Measurements from ENCODE around the gene NCOA1. TPM values are rescaled to one million over a fixed set of nuclear protein-coding genes. Genes with fewer than 3 reads are reported as not detected.

The NCOA1 gene
- total and polyA plus RNA-seq, 10 of the 15 experiments (the other 5 are each of a cell fraction or from before 2014, with no cell fraction given), result 1.8 to 35.6 (median 6.1) TPM

GRCh38 chr2:24588294-24588693, 97.2 kb downstream of the NCOA1 start:
- ATAC-seq (no peak), FAIRE-seq (no peak), DNase-seq (ENCODE audit: low read depth, low spot score) (no peak)
- Histone ChIP-seq H4K20me1 (ENCODE audit: control insufficient read depth, insufficient read depth) (no peaks in the 10 kb centered on the region), H3K4me2 (ENCODE audit: control insufficient read depth, insufficient read depth) (no peak overlapping the region), H3K27me3 (replicated peaks in 1 of 2; ENCODE audit: control insufficient read depth in 2 of 2, insufficient read depth in 2 of 2, low read length in 1 of 2) (no peaks in the 10 kb centered on the region), H3K9me3 (replicated peaks; ENCODE audit: control insufficient read depth, insufficient read depth, low read length) (peaks cover 4% of the 10 kb centered on the region; the same call in 2 of the 3 replicates), H2AFZ (ENCODE audit: control insufficient read depth, low read depth, low read length) (no peak overlapping the region), H3K4me3 (no peak overlapping the region), H3K27ac (ENCODE audit: control insufficient read depth, insufficient read depth) (no peak overlapping the region), H3K4me1 (ENCODE audit: control insufficient read depth, insufficient read depth, low read length) (peaks cover 15% of the 10 kb centered on the region), H3K79me2 (ENCODE audit: control insufficient read depth, insufficient read depth, low read length) (peaks cover 4% of the 10 kb centered on the region), H3K36me3 (ENCODE audit: control insufficient read depth in 2 of 2, insufficient read depth in 2 of 2, low read length in 1 of 2) (no peaks in the 10 kb centered on the region; a peak in 1 of 4 replicates), H3K9ac (ENCODE audit: control insufficient read depth, insufficient read depth, low read length) (no peak overlapping the region)
- POLR2A ChIA-PET, result interaction anchor here (3.1 kb wide), 1 partner anchor 11 kb away, joined by 13 read pairs; no protein-coding TSS in a partner anchor
- SMC1A ChIA-PET (ENCODE audit: uncharacterized antibody, unreplicated experiment), result interaction anchor here (0.9 to 4.4 kb wide), 7 partner anchors 9 to 82 kb away, joined by 3 to 45 read pairs (median 3); no protein-coding TSS in a partner anchor
- in situ Hi-C loops (cut with MboI), result no loop called here
- WGBS (ENCODE audit: insufficient coverage, insufficient replicate concordance, low lambda C conversion rate, missing lambda C conversion rate), result 96% methylated on average over 5 of the region's 5 CpGs
- intact Hi-C loops (cut with micrococcal nuclease; ENCODE audit: unreplicated experiment), result no loop called here
- RAD21 ChIA-PET (ENCODE audit: unreplicated experiment), result interaction anchor here (3.8 kb wide), 1 partner anchor 11 kb away, joined by 26 read pairs; no protein-coding TSS in a partner anchor
- CTCF ChIA-PET, result no interaction called here
- TF ChIP-seq SUPT20H (IDR thresholded peaks at IDR 0.05; ENCODE audit: borderline replicate concordance, control insufficient read depth, low read depth, low read length) (no peak), NR2F1 (conservative IDR thresholded peaks at IDR 0.05) (no peak), MEF2B (IDR thresholded peaks at IDR 0.05; ENCODE audit: partially characterized antibody, poor library complexity, severe bottlenecking) (no peak), TAF1 (IDR thresholded peaks at IDR 0.05; ENCODE audit: borderline replicate concordance, low read depth, low read length) (no peak), NKRF (conservative IDR thresholded peaks at IDR 0.05) (no peak), EED (IDR thresholded peaks at IDR 0.05; ENCODE audit: low read depth) (no peak), MTA3 (IDR thresholded peaks at IDR 0.05; ENCODE audit: borderline replicate concordance, low read length) (no peak), IRF3 (IDR thresholded peaks at IDR 0.05) (no peak), DPF2 (IDR thresholded peaks at IDR 0.05) (no peak), CEBPZ (IDR thresholded peaks at IDR 0.05; ENCODE audit: low read depth, low read length) (no peak), HDGF (IDR thresholded peaks at IDR 0.05) (no peak), ATF7 (IDR thresholded peaks at IDR 0.05; ENCODE audit: low read depth) (no peak)
- BruUV-seq (replicated peaks), result no TSS peak

All from GM12878 (cell line).